Umbilical cord (tissue), 2 donors: ENCODE data around the gene YKT6. TPM values are rescaled to one million over a fixed set of nuclear protein-coding genes. Genes with fewer than 3 reads are reported as not detected.
A peak's percentile ranks its signal among the peaks of the same experiment; 100 is the strongest.

ENCODE experiments used
- DNase-seq: peaks from one replicate; pipeline ENCODE4 v3.0.0-alpha.2; 2015; ENCODE audit warnings: low spot score
- total RNA-seq: library from RNA; depleted of rRNA; stranded (reverse); fragments of >200 nt; gene quantifications from one replicate; pipeline ENCODE4 v1.2.3, GENCODE V29; 2014; ENCODE audit warnings: low replicate concordance; ENCODE audit not compliant: insufficient read depth

YKT6 gene
- total RNA-seq, 1 donor from 2014 or later = 21.2 TPM

DNA sequence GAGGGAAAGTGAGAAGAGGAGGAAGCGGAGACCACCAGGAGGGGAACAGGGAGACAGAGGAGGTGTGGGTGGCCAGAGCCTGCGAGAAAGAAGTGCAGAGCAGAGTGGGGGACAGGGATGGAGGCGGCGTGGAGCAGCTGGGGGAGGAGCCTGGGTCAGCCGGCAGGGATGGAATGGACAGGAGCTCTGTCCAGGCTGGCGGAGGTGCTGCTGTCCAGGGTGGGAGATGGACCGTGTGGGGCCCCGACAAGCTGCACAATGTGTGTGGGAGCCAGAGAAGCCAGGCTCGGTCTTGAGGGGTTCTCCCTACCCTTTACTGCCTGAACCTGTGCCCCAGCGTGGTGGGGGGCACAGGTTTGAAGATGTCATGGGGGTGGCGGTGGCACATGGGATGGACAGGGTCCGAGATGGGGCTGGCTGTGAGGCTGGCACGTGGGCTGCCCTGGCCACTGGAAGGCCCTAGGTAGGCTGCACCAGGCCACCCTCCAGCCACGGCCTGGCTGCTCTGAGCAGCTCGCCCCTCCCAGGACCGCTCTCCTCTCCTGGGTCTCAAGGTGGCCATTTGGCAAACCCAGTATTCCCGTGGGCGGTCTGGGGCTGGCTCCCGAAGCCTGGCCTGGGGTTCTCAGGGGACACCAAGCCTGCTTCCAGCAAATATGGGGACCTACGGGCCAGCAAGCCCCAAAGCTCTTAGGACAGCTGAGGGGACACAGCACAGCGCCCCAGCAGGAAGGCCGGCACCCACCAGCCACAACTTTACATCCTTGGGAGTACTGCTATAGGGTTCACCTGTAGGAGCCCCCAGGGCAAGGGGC lies 32.3 kb downstream of the YKT6 start:
- no peak for DNase-seq

DNA sequence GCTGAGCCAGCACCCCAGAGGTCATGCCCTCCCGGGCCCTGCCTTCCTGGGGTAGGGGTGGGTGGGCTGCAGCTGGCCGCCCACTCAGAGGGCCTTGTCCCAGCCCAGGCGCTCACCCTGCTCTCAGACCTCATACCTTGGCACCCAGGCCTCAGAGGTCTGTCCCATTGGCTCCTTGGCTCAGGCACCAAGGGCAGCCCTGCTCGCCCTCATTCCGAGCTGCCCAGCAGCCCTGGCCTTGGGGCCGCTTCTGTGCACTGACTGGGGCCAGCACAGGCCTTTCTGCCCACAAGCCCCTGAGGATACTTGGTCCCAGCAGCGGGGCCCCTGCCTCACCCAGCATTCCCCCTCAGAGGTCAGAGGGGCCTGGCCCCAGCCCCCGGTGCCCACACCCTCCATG lies 34.3 kb downstream of the YKT6 start:
- no peak for DNase-seq

DNA sequence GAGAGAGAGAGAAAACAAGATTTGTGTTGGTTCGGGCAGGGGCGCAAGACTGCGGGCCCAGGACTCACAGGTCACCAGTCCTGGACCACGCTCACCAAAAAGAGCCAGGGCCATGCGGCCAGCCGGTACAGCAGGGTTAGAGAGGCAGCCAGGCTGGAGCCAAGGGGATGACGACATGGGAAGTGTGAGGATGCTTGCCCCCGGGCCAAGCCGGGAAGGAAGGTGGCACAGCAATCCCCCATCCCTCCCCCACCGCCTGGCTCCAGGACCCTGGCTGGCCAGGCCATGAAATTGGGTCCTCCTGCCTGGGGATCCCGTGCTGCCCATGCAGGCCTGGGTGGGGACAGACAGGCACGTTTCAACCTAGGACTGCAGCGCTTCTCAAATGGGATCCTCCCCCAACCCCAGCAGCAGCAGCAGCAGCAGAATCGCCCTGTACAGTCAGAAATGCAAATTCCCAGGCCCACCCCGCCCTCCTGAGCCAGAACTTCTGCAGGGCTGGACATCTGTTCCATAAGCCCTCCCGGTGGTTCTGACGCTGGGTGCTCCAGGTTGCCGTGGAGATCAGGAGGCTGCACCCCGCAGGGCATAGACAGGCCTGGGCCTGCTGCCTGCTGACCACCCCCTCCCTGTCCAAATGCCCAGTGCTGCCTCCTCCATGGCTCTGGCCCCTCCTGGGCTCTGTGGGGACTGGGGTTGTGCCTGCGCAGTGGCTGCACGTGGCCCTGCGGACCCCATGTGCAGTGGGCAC lies 35.0 kb downstream of the YKT6 start:
- DNase-seq = no peak

DNA sequence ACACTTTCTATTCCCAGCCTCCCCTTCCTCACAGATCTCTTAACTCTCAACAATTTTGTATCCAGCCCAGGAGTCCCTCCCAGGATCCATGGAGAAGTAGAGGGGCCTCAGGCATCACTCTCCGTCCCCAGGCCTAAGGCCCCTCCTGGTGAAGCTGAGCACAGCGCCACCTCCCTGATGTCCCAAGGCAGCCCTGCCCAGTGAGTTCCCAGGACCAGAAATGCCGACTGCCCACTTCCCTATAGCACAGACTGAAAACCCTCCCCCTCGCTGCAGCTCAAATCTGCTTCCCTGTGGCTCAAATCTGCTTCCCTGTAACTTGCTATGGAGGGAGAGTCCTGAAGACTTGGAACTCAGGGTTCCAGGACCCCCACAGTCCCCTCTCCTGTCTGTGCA lies 35.6 kb downstream of the YKT6 start:
- no peak for DNase-seq

DNA sequence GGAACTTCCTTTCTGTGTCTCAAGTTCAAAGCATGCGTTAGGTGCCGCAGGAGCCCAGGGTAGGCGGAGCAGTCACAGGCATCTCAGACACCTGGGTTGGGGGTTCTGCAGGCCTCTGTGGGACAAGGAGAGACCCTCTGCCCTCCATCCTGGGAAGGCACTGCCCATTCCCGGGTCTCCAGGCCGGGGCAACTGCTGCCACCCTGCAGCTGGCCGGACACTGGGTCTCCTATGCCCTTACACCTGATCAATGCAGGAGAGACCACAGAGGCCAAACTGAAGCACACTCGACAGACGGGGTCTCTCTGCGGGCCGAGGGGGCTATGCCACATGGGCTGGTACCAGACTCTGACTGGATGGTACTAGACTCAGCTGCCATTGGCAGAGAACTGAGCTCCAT lies 36.9 kb downstream of the YKT6 start:
- no peak for DNase-seq

DNA sequence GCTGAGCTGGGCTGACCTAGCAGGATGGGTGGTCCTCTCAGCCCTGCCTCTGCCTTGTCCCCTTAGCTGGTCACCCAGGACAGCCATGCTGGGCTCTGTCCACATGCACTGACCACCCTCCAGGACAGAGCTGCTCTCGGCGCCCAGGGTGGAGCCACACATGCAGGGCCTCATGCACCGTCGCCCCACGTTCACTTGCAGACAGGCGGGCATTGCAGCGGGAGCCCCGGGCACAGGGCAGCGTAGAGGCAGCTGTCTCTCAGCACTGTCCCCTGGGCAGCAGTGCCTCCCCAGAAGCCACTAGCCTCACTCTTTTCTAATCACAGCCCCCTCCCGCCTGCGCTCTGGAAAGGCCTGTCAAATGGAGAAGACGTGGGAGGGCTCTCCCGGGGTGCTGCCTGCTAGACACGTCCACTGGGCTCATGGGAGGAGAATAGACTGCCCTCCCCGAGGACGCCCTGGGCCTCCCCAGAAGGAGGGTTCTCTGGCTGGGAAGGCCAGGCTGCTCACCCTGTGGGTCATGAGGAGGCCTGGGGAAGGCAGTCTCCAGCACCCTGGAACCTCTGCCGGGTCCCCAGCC lies 37.4 kb downstream of the YKT6 start:
- no peak for DNase-seq

DNA sequence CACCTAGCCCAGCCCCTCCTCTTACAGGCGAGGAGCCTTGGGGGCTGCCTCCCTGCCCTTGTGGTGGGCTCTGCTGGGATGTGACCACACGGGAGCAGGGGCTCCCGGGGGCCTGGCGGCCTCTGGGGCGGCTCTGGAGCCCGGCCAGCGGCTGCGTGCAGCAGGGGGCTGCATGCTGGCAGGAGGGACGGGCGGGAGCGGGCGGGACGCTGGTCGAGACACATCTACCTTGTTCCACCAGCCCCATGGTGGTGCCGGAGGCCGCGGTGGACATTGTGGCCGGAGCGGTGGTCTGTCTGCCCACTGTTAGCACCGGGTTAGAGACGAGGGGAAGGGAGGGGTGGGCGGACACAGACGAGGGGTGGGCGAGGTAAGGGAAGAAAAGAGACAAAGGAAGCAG lies 38.6 kb downstream of the YKT6 start:
- DNase-seq = no peak

DNA sequence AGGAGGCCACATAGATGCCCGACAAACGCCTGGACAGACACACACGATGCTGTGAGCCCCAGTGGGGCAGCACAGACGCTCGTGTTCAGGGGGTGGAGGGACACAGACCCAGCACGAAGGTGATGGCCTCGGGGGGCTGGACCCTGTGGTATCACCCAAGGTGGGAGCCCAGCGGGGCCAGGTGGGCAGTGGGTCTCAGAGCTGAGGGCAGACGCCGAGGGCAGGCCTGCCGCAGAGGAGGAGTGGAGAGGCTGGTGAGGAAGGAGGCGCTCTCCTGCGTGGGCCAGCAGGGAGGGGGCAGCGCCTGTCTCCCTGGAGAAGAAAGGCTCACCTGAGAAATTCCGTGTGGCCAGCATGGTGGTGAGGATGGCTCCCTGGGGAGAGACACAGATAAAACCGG lies 39.6 kb downstream of the YKT6 start:
- DNase-seq = no peak

DNA sequence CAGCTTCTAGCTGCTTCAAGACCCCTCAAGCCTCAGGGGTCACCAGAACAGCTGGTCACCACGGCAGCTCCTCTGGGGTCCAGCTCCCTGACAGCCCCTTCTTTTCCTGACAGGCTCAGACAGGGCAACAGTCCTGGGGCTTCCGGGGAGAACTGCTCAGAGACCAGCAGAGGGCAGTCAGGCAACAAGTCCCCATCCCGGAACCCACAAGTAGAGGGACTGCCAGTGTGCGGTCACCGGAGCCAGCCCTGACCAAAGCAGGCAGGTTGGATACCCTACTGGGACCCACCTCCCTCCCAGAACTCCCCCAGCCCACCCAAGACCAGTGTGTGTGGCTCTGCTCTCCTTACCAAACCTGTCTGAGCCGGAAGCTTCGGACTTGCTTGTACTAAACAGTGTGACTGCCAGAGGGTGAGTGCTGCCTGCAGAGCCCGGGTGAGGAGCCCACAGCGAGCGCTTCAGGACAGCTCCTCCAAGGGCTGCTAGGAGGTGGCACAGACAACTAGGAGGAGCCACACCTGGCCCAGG lies 40.3 kb downstream of the YKT6 start:
- DNase-seq = peak; percentile 86

DNA sequence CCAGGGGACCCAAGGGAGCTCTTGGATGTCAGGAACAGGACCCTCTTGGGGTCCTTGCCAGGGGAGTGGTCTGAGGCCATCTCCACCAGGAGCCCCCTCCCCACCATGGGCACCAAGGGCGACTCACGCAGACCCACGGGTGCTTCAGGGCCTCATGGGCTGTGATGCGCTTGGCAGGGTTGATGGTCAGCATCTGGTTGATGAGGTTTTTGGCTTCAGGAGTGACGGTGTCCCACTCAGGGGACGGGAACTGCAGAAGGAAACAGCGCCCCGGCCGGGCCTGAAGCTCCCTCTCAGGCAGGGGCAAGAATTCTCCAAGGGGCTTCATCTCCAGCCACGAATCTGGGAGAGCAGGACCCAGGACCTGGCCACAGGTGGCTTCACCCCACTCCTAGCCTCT lies 41.3 kb downstream of the YKT6 start:
- DNase-seq = no peak

DNA sequence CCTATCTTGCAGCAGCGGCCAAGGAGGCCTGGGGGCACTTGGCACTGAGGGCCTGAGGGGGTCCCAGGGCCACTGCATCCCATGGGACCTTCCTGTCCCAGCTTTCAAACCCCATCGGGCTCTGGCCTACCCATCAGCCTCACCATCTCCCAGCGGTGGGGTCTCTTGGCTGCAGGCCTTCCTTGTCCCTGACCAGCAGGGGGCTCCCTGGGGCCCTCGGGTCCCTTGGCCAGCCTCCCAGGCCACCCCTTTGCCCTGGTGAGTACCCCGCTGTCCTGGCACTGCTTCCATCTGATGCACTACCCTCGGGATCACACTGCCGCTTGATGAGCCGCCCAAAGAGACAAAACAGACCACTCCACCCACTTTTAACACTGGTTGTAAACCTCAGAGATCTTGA lies 43.5 kb downstream of the YKT6 start:
- no peak for DNase-seq

DNA sequence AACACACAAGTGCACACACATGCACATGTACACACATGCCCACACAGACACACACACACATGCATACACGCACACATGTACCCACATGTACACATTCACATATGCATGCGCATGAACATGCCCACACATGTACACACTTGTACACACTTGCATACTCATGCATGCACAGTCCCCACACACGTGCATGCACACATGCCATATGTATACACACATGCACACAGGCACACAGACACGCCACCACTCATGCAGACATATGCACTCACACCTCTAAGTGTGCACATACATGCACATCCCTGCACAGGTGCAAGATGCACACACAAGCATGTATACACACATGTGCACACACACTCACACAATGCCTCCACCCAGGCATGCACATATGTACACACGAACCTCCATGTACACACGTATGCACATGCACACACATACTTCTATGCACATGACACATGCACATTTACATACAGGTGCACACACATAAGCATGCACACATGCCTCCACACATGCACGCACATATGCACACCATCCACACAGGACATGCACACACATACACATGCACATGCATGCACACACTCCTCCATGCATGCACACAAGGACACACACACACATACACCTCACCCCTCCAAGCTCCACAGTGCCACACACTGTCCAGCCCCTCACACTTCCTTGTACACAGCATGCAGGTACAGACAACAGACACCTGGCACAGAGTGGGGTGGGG lies 45.8 kb downstream of the YKT6 start:
- no peak for DNase-seq

DNA sequence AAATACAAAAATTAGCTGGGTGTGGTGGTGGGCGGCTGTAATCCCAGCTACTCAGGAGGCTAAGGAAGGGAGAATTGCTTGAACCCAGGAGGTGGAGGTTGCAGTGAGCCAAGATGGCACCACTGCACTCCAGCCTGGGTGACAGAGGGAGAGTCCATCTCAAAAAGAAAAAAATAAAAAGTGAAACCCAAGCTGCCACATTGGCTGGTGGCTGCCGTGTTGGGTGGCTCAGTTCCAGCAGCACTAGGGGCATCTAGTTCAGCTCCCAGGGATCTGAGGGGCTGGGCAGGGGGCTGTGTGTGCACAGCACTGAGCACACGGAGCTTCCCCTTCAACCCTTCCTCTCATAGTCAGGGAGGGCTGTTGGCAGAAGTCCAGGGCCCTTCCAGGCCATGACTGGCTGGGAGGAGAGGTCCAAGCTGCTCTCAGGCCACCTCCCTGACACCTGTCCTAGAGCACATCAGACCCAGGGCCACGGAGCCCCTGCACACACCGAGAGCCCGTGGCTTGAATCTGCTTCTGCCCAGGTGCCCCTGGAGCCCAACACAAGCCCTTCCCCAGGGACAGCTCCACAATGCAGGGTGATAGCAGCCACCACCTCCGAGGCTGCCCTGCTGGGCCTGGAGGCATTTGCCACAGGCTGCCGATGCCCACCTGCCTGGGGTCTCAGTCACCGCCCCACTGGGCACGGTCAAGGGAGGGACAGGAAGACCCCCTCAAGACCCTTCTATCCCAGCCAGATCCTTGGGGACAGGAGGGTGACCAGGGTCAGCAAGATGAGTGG lies 47.3 kb downstream of the YKT6 start:
- DNase-seq = no peak

DNA sequence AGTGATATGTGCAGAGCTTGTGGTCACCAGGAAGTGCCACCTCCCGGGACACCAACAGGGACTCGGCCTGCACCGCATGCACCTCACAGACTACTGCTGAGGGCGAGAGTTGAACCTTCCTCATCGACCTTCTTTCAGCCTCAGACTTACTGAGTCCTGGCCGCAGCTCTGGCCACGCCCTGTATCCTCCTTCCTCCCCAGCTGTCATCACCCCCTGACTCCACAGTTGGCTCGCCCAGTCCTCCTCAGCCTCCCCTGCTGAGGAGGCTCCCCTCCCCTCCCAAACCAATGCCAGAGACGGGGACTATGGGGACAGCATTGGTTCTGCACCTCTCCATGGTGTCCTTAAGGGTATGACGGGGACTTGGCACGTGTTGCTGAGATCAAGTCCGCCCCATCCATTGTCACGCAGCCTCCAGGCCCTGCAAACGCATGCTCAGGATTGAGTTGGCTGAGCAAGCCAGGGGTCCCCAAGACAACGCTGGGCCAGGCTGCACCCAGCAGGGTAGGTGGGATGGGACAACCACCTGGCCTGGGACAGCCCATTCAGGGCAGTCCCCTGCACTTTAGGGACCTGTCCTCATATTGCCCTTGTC lies 49.0 kb downstream of the YKT6 start:
- DNase-seq = no peak

DNA sequence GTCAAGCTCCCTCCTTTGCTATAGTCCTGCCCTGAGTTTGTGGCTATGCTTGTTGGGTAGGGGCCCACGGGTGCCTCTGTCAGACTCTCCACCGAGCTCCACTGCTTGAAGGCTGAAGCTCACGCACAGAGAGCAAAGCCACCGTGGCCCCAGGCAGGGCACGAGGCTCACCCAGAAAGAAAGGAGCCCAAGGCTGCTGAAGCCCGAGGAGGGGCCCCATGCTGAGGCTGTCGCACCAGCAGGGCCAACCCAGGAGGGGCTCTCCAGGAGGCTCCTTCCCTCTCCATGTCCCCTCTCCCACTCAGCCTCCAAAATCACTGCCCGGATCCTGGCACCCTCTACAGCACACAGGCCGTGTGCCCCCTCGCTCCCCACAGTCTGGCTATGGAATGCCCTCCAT lies 50.5 kb downstream of the YKT6 start:
- no peak for DNase-seq

DNA sequence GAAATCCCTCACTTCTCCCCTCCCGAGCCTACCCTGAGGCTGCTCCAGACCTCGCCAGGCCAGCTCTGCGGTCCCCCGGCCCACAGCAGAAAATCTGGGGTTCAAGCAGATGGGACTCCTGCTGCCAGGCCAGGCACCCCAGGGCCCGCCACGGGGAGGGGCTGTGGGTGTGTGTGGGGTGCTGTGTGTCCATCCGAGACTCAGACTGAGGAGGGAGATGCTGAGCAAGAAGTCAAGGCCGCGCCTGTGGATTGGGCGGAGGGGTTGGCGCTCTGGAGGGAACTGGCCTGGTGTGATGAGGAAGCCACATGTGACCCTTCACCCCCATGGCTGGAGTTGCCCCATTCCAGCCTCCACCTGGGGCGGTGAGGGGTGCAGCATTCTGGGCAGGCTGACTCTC lies 51.1 kb downstream of the YKT6 start:
- DNase-seq = no peak

DNA sequence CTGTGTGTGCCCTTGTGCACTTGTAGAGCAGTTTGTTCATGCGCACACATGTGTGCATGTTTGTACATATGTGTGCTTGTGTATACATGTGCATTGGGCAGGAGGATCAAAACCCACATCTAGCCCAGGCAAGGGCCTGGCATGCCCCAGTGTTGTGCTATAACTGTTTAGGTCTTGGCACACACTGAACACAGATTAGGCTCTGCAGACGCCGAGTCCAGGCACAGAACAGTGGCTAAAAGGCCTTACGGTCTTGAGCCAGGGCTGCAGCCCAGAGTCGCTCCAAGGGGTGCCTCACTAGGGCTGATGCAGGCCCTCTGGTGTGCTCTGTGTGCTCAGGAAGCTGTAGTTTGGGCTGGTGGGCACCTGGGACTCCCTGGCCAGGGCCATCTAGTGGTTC lies 55.7 kb downstream of the YKT6 start:
- no peak for DNase-seq

DNA sequence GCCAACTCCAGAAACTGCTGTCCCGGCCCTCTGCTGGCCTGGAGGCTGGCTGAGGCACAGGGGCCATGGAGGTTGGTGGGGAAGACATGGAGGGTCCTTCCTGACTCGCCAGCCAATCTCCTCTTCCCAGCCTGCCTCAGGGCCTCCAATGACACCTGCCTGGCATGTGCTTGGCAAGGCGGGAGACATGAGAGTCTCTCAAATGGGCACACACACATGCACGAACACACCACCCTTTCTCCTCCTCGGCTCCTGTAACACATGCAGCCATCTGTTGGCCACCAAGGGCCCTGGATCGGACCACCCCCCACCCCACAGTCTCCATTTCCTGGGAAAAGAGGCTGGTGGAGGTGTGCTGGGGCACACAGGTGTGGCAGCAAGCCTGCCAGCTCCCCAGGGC lies 56.4 kb downstream of the YKT6 start:
- DNase-seq = no peak

DNA sequence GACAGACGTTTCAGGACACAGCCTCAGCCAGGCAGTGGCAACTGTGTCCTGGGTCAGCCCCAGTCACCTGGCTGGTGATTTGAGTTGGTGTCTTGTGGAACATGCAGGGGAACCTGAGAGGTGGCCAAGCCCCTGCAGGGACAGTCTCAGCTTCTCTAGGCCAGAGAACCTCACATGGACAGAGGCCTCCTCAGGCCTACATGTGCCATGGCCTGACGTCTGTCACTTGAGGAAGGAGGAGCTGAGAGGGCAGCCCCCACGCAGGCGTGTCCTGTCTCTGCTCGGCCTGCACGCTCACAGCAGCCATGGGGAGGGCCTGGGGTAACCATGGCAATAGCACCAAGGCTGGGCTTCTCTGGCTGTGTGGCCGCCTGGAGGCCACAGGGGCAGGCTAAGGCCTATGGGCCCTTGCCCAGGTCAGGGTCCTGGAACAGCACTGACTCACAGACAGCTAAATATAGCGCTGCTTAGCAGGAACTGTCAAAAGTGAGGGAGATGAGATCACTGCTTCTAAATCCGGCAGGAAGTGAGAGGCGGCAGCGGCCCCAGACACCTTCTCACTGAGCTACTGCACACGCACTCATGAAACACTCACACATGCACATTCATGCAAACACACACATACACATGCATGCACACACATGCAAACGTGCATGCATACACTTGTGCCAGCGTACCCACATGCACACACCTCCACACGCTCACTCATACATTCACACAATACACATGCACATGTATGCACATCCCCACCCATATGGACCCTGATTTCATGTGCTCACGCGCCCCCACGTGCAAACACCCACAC lies 57.0 kb downstream of the YKT6 start:
- peak; percentile 93 for DNase-seq

DNA sequence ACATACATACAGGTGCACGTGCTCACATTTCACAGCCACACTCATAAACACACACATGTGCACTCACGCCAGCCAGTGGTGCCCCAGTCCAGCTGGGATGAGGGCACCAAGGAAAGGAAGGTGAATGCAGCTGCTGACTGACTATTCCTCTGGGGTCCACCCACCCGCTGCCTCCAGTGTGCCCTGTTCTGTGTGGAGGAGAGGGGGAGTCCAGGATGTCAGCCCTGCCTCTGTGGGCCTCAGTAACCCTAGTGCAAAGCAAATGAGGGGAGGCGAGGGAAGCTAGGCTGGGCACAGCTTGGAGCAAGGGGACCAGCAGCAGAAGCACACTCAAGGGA lies 57.6 kb downstream of the YKT6 start:
- DNase-seq = no peak
